Measurements from ENCODE around the gene PTPRD. TPM values are rescaled to one million over a fixed set of nuclear protein-coding genes. Genes with fewer than 3 reads are reported as not detected.

Gene PTPRD
- total RNA-seq, 1 donor from 2014 or later, result 5.7 TPM

DNA sequence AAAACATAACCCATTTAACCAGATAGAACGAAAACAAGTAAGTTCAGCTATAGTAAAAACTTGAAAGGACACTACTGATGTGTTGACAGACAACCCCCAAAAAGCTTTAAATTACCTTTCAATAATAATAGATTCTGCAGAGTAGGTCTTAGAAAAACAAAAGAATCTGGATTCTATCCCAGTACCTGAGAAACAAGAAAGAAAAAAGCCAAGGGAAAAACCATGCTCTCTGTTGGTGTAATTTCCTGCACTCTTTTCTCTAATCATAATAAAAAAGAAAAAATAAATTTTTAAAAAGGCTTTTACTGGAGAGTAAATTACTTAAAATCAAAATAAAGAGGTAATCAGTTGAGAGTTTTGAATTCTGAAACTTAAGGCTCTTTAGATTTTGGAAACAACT lies 1090.4 kb downstream of the PTPRD start:
- no peaks in the 10 kb centered on the region for H3K4me1 Mint-ChIP-seq (ENCODE audit: low read depth)
- no peak overlapping the region for H3K27ac Mint-ChIP-seq (ENCODE audit: unreplicated experiment)
- no peak for DNase-seq (ENCODE audit: low spot score)
- H3K27me3 Mint-ChIP-seq (ENCODE audit: low read depth), result peaks cover 9% of the 10 kb centered on the region
- H3K4me3 Mint-ChIP-seq (ENCODE audit: unreplicated experiment), result no peak overlapping the region
- TF ChIP-seq, protein P1, sequence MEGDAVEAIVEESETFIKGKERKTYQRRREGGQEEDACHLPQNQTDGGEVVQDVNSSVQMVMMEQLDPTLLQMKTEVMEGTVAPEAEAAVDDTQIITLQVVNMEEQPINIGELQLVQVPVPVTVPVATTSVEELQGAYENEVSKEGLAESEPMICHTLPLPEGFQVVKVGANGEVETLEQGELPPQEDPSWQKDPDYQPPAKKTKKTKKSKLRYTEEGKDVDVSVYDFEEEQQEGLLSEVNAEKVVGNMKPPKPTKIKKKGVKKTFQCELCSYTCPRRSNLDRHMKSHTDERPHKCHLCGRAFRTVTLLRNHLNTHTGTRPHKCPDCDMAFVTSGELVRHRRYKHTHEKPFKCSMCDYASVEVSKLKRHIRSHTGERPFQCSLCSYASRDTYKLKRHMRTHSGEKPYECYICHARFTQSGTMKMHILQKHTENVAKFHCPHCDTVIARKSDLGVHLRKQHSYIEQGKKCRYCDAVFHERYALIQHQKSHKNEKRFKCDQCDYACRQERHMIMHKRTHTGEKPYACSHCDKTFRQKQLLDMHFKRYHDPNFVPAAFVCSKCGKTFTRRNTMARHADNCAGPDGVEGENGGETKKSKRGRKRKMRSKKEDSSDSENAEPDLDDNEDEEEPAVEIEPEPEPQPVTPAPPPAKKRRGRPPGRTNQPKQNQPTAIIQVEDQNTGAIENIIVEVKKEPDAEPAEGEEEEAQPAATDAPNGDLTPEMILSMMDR (IDR thresholded peaks at IDR 0.05), result no peak
- H3K9me3 Mint-ChIP-seq (ENCODE audit: low read depth), result peaks cover 2% of the 10 kb centered on the region
- no peaks in the 10 kb centered on the region for H3K36me3 Mint-ChIP-seq (ENCODE audit: low read depth)

- H3K36me3 Mint-ChIP-seq (ENCODE audit: low read depth), result no peaks in the 10 kb centered on the region
- TF ChIP-seq, protein P1 (IDR thresholded peaks at IDR 0.05), result no peak
Observed at GRCh38 chr9:9521033-9521779, 1091.6 kb downstream of the PTPRD start.

GRCh38 chr9:9504869-9505268 lies 1107.9 kb downstream of the PTPRD start:
- H3K4me3 Mint-ChIP-seq (ENCODE audit: unreplicated experiment), result no peak overlapping the region
- H3K9me3 Mint-ChIP-seq (ENCODE audit: low read depth), result peaks cover 4% of the 10 kb centered on the region
- peaks cover 5% of the 10 kb centered on the region for H3K27me3 Mint-ChIP-seq (ENCODE audit: low read depth)
- DNase-seq (ENCODE audit: low spot score), result no peak
- TF ChIP-seq, protein P1 (IDR thresholded peaks at IDR 0.05), result no peak
- H3K4me1 Mint-ChIP-seq (ENCODE audit: low read depth), result no peaks in the 10 kb centered on the region
- H3K27ac Mint-ChIP-seq (ENCODE audit: unreplicated experiment), result no peak overlapping the region
- H3K36me3 Mint-ChIP-seq (ENCODE audit: low read depth), result no peaks in the 10 kb centered on the region

More at GRCh38 chr9:9521033-9521779, 1091.6 kb downstream of the PTPRD start:
- H3K27ac Mint-ChIP-seq (ENCODE audit: unreplicated experiment), result no peak overlapping the region
- H3K9me3 Mint-ChIP-seq (ENCODE audit: low read depth), result peaks cover 2% of the 10 kb centered on the region
- no peaks in the 10 kb centered on the region for H3K4me1 Mint-ChIP-seq (ENCODE audit: low read depth)
- peaks cover 9% of the 10 kb centered on the region for H3K27me3 Mint-ChIP-seq (ENCODE audit: low read depth)
- no peak overlapping the region for H3K4me3 Mint-ChIP-seq (ENCODE audit: unreplicated experiment)
- no peak for DNase-seq (ENCODE audit: low spot score)

DNA sequence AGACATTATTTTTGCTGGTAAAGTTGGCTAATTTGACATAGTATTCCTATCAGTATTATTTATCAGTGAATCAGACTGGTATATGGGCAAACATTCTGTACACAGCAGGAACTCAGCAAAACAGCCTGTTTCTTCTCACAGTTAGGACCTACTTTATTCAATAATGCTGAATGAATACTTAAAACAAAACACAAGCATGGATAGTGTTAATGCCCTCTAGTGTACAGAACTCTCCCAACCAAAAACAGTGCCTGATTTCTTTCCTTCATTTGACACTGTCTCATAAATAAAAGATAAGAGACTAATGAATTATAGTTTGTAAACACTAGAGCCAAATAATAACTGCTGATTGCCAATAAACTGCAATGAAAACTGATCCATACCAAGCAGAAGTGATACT lies 1113.3 kb downstream of the PTPRD start:
- Mint-ChIP-seq H3K4me1 (ENCODE audit: low read depth) (no peaks in the 10 kb centered on the region), H3K27ac (ENCODE audit: unreplicated experiment) (no peak overlapping the region), H3K9me3 (ENCODE audit: low read depth) (peaks cover 13% of the 10 kb centered on the region), H3K36me3 (ENCODE audit: low read depth) (peaks cover 2% of the 10 kb centered on the region), H3K27me3 (ENCODE audit: low read depth) (peaks cover 2% of the 10 kb centered on the region), H3K4me3 (ENCODE audit: unreplicated experiment) (no peak overlapping the region)
- DNase-seq (ENCODE audit: low spot score), result no peak
- TF ChIP-seq, protein P1 (IDR thresholded peaks at IDR 0.05), result peak; percentile 45

DNA sequence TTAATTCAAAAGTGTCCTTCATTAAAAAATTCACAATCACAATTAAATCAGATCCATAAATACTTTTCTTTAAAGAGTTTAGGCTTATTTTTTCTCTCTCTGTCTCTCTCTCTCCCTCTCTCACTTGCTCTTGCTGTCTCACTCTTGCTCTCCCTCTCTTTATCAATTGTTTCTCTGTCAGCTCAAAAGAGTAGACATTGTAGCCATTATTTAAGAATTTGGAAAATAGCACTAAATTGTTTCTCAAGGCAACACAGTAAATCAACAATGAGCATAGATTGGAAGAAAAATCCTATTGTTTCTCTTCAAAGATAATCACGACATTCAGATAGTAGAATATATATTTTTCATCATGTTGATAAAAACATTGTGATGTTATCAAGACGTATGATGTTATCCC lies 1114.0 kb downstream of the PTPRD start:
- no peaks in the 10 kb centered on the region for H3K4me1 Mint-ChIP-seq (ENCODE audit: low read depth)
- peaks cover 2% of the 10 kb centered on the region for H3K27me3 Mint-ChIP-seq (ENCODE audit: low read depth)
- TF ChIP-seq, protein P1 (IDR thresholded peaks at IDR 0.05), result no peak
- no peak for DNase-seq (ENCODE audit: low spot score)
- H3K27ac Mint-ChIP-seq (ENCODE audit: unreplicated experiment), result no peak overlapping the region
- H3K36me3 Mint-ChIP-seq (ENCODE audit: low read depth), result peaks cover 4% of the 10 kb centered on the region
- H3K9me3 Mint-ChIP-seq (ENCODE audit: low read depth), result peaks cover 13% of the 10 kb centered on the region
- H3K4me3 Mint-ChIP-seq (ENCODE audit: unreplicated experiment), result no peak overlapping the region

Measured in chondrocyte (in vitro differentiated cells).